ENCODE data around the gene CPM. TPM values are rescaled to one million over a fixed set of nuclear protein-coding genes. Genes with fewer than 3 reads are reported as not detected.

The CPM gene
- total RNA-seq, 1 experiment from 2014 or later, result 0.96 TPM

- no peak overlapping the region for H3K27ac Mint-ChIP-seq
- TF ChIP-seq, protein P1, sequence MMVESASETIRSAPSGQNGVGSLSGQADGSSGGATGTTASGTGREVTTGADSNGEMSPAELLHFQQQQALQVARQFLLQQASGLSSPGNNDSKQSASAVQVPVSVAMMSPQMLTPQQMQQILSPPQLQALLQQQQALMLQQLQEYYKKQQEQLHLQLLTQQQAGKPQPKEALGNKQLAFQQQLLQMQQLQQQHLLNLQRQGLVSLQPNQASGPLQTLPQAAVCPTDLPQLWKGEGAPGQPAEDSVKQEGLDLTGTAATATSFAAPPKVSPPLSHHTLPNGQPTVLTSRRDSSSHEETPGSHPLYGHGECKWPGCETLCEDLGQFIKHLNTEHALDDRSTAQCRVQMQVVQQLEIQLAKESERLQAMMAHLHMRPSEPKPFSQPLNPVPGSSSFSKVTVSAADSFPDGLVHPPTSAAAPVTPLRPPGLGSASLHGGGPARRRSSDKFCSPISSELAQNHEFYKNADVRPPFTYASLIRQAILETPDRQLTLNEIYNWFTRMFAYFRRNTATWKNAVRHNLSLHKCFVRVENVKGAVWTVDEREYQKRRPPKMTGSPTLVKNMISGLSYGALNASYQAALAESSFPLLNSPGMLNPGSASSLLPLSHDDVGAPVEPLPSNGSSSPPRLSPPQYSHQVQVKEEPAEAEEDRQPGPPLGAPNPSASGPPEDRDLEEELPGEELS (CRISPR knock-in tag; IDR thresholded peaks at IDR 0.05), result no peak
- no peak for TF ChIP-seq NR2C2 (CRISPR knock-in tag; IDR thresholded peaks at IDR 0.05)
- TF ChIP-seq NFYB (CRISPR knock-in tag; conservative IDR thresholded peaks at IDR 0.05; ENCODE audit: low read depth), result no peak
- TF ChIP-seq, protein P2, sequence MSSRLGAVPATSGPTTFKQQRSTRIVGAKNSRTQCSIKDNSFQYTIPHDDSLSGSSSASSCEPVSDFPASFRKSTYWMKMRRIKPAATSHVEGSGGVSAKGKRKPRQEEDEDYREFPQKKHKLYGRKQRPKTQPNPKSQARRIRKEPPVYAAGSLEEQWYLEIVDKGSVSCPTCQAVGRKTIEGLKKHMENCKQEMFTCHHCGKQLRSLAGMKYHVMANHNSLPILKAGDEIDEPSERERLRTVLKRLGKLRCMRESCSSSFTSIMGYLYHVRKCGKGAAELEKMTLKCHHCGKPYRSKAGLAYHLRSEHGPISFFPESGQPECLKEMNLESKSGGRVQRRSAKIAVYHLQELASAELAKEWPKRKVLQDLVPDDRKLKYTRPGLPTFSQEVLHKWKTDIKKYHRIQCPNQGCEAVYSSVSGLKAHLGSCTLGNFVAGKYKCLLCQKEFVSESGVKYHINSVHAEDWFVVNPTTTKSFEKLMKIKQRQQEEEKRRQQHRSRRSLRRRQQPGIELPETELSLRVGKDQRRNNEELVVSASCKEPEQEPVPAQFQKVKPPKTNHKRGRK (CRISPR knock-in tag; IDR thresholded peaks at IDR 0.05; ENCODE audit: borderline replicate concordance), result no peak
- TF ChIP-seq GRHL2 (CRISPR knock-in tag; IDR thresholded peaks at IDR 0.05; ENCODE audit: insufficient replicate concordance, severe bottlenecking), result no peak
- no peak for TF ChIP-seq CTCF (IDR thresholded peaks at IDR 0.05)
- TF ChIP-seq ETV6 (CRISPR knock-in tag; IDR thresholded peaks at IDR 0.05), result no peak
Measured at GRCh38 chr12:68838046-68838886, 94.7 kb downstream of the CPM start.

GRCh38 chr12:68837215-68837614, 95.8 kb downstream of the CPM start:
- H3K4me3 Mint-ChIP-seq, result no peak overlapping the region
- H3K27me3 Mint-ChIP-seq (ENCODE audit: low read depth), result no peaks in the 10 kb centered on the region
- ChIA-PET CTCF (no interaction called here), POLR2A (interaction anchor here (0.6 kb wide), 1 partner anchor 777 kb away, joined by 3 read pairs; no protein-coding TSS in a partner anchor)
- peaks cover 7% of the 10 kb centered on the region for H3K4me1 Mint-ChIP-seq
- TF ChIP-seq, protein P3, sequence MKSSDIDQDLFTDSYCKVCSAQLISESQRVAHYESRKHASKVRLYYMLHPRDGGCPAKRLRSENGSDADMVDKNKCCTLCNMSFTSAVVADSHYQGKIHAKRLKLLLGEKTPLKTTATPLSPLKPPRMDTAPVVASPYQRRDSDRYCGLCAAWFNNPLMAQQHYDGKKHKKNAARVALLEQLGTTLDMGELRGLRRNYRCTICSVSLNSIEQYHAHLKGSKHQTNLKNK (CRISPR knock-in tag; IDR thresholded peaks at IDR 0.05), result no peak
- no peak for TF ChIP-seq CREM (CRISPR knock-in tag; IDR thresholded peaks at IDR 0.05)
- no peak for TF ChIP-seq ZNF281 (CRISPR knock-in tag; IDR thresholded peaks at IDR 0.05)
- TF ChIP-seq FOXP1 (CRISPR knock-in tag; IDR thresholded peaks at IDR 0.05; ENCODE audit: borderline replicate concordance), result no peak
- TF ChIP-seq SOX15 (CRISPR knock-in tag; IDR thresholded peaks at IDR 0.05), result no peak
- no peak for TF ChIP-seq ZNF219 (CRISPR knock-in tag; IDR thresholded peaks at IDR 0.05; ENCODE audit: borderline replicate concordance)
- no peak for TF ChIP-seq ETV6 (CRISPR knock-in tag; IDR thresholded peaks at IDR 0.05)
- TF ChIP-seq CREB1 (CRISPR knock-in tag; IDR thresholded peaks at IDR 0.05), result no peak
- TF ChIP-seq MXD4 (CRISPR knock-in tag; IDR thresholded peaks at IDR 0.05; ENCODE audit: borderline replicate concordance), result no peak
- TF ChIP-seq RELA (CRISPR knock-in tag; IDR thresholded peaks at IDR 0.05; ENCODE audit: borderline replicate concordance), result no peak
- TF ChIP-seq CTCF (IDR thresholded peaks at IDR 0.05), result no peak
- DNase-seq (ENCODE audit: low spot score) (no peak), ATAC-seq (no peak)
- no peak overlapping the region for H3K27ac Mint-ChIP-seq
- H3K9me3 Mint-ChIP-seq, result no peaks in the 10 kb centered on the region
- H3K36me3 Mint-ChIP-seq, result peaks cover 66% of the 10 kb centered on the region

More at GRCh38 chr12:68838046-68838886, 94.7 kb downstream of the CPM start:
- DNase-seq (ENCODE audit: low spot score) (no peak), ATAC-seq (no peak)
- ChIA-PET POLR2A (no interaction called here), CTCF (no interaction called here)
- Mint-ChIP-seq H3K4me1 (peaks cover 7% of the 10 kb centered on the region; the same call in 1 of the 2 replicates), H3K9me3 (no peaks in the 10 kb centered on the region), H3K27me3 (ENCODE audit: low read depth) (no peaks in the 10 kb centered on the region), H3K36me3 (peaks cover 70% of the 10 kb centered on the region), H3K4me3 (no peak overlapping the region)

All from WTC11 (cell line).